Loucy (cell line): ENCODE measurements around the gene SLC8B1.

ENCODE experiments used
- EZH2phosphoT487 ChIP-seq: fragments of 200-600 bp; IDR thresholded peaks from 2 replicates; pipeline ENCODE4 v1.6.1; 2018; ENCODE audit warnings: antibody characterized with exemption, mild to moderate bottlenecking, moderate library complexity, borderline replicate concordance
- TF ChIP-seq, protein P1 (sequence below): fragments of 200-600 bp; sonication (generic); conservative IDR thresholded peaks from 2 replicates; pipeline ENCODE4 v1.5.1; 2014; ENCODE audit warnings: mild to moderate bottlenecking, antibody characterized with exemption, low read length

DNA sequence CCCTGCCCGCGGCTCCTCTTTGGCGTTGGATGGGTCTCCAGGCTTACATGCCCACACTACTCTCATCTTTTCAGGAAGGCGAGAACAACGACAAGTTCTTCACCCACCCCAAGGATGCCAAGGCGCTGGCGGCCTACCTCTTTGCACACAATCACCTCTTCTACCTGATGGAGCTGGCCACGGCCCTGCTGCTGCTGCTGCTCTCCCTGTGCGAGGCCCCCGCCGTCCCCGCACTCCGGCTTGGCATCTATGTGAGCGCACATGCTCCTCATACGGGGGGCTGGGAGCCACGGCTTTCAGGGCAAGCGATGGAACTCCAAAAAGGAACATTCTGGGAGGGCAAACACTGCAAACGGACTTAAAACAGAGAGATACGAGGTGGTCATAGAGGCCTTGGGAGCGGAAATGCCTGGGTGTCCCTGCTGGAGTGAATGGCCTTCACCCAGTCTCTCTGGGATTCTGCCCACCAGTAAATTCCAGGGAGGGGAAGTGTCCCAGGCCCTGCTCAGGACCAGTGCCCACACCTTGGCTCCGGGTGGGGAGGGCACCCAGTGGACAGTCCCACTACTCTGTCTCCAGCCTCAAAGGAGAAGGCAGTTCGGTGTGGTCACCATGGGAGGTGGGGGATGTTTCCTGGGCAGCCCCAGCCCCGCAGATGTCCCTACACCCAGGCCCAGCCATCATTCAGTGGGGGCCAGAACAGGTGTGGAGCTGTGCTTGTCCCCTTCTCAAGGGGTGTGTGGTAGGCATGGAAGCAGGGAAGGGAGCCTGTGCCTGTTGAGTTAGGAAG is 68.6 kb downstream of the SLC8B1 start:
- TF ChIP-seq, protein P1, sequence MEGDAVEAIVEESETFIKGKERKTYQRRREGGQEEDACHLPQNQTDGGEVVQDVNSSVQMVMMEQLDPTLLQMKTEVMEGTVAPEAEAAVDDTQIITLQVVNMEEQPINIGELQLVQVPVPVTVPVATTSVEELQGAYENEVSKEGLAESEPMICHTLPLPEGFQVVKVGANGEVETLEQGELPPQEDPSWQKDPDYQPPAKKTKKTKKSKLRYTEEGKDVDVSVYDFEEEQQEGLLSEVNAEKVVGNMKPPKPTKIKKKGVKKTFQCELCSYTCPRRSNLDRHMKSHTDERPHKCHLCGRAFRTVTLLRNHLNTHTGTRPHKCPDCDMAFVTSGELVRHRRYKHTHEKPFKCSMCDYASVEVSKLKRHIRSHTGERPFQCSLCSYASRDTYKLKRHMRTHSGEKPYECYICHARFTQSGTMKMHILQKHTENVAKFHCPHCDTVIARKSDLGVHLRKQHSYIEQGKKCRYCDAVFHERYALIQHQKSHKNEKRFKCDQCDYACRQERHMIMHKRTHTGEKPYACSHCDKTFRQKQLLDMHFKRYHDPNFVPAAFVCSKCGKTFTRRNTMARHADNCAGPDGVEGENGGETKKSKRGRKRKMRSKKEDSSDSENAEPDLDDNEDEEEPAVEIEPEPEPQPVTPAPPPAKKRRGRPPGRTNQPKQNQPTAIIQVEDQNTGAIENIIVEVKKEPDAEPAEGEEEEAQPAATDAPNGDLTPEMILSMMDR = no peak
- no peak for TF ChIP-seq EZH2phosphoT487
